Ammon's horn (tissue), 1 donor: ENCODE data around the gene SLC40A1.
"Not testable (repeated sequence)": the region's sequence is repeated elsewhere in the genome, so short reads cannot be mapped to it uniquely, and the experiment has no call there.

ENCODE experiments used
- DNase-seq: peaks from one replicate; pipeline ENCODE4 v3.0.0-alpha.2; 2016; ENCODE audit warnings: low spot score

The SLC40A1 gene, protein sequence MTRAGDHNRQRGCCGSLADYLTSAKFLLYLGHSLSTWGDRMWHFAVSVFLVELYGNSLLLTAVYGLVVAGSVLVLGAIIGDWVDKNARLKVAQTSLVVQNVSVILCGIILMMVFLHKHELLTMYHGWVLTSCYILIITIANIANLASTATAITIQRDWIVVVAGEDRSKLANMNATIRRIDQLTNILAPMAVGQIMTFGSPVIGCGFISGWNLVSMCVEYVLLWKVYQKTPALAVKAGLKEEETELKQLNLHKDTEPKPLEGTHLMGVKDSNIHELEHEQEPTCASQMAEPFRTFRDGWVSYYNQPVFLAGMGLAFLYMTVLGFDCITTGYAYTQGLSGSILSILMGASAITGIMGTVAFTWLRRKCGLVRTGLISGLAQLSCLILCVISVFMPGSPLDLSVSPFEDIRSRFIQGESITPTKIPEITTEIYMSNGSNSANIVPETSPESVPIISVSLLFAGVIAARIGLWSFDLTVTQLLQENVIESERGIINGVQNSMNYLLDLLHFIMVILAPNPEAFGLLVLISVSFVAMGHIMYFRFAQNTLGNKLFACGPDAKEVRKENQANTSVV

GRCh38 chr2:189580658-189581353, at the start of gene SLC40A1:
Gene SLC40A1 (minus strand): TSS chr2:189580786. CDS start chr2:189580460, 326 bp downstream.
- peak; percentile 70 for DNase-seq

DNA sequence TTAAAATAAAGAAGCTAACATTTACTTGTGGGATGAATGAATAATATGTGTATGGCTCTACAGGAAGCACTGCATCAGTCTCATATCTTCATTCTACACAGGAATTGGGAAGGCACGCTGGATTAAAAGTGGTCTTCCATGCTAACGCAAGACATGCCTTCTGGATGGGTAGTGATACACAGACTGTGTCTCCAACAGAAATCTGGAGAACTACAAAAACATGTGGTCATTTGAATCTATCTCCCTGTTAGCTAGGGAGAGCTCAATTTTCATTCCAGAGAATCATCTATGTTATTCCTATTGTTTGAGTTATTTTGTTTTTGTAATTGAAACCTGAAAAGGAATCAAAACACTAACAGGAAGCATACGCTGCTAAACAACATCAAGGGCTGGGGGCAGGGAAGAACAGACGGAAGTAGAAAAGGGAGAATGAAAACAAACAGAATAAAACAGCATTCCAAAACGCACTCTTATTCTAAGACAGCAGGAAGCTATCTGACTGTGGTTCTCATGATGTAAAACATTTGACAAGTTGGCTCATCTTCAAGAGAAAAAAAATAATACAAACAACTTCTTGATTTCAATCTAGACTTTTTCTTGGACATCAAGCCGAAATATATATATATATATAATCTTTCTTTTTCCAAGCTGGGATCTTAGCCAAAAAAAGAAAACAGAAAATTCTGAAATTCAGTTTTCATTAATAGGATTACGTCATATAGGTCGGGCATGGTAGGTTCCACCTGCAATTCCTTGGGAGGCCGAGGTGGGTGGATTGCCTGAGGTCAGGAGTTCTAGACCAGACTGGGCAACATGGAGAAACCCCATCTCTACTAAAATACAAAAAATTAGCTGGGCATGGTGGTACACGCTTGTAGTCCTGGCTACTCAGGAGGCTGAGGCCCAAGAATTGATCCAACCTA, 49.2 kb upstream of the SLC40A1 start:
- DNase-seq, result no peak

DNA sequence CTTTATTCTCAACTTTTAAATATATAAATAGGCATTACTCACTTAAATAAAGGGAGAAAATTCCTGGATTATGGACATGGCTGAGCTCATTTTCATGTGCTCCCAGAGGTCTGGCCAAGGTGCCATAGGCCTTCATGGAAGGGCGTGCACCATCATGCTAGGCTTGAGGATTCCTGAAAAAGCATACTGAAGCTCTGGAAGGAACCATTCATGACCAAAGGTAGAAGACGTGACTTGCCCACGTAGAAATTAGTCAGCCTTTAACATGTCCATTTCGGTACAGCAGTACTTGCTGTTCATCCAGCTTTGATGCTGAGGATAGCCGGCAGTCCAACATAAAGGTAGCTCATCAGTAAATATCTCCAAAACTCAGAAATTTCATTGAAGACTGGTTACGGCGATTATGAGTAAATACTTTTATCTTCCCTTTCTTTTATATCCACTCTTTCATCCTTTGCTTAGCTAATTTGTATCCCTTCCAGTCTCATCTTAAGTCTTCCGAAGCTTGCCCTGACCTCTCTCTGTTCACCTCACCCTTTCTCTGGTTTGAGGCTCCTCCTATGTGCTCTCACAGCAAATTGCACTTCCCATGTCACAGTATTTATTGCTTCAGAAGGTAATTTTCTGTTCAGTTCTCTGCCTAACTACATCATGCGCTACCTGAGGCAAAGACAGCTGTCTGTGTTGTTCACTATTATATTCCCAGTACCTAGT, 48.4 kb upstream of the SLC40A1 start:
- DNase-seq, result no peak

GRCh38 chr2:189627789-189628188, 47.2 kb upstream of the SLC40A1 start:
- DNase-seq, result no peak

DNA sequence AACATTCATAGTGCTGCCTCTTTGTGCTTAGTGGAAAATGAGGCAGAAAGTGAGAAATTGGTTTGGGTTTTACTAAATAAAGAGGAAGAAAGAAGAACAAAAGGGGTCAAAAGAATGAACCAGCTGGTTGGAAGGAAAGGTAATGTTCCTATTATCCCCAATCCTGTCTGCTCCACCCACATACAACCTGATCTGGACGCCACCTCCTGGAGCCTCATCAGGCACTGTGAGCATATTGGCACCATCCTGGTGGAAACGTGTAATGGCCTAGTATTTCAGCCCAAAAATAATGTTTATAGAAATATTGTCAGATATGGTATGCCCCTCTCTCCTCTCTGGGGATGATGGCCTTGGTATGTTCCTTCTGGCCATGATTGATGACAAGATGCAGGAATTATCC, 45.0 kb upstream of the SLC40A1 start:
- DNase-seq, result no peak

DNA sequence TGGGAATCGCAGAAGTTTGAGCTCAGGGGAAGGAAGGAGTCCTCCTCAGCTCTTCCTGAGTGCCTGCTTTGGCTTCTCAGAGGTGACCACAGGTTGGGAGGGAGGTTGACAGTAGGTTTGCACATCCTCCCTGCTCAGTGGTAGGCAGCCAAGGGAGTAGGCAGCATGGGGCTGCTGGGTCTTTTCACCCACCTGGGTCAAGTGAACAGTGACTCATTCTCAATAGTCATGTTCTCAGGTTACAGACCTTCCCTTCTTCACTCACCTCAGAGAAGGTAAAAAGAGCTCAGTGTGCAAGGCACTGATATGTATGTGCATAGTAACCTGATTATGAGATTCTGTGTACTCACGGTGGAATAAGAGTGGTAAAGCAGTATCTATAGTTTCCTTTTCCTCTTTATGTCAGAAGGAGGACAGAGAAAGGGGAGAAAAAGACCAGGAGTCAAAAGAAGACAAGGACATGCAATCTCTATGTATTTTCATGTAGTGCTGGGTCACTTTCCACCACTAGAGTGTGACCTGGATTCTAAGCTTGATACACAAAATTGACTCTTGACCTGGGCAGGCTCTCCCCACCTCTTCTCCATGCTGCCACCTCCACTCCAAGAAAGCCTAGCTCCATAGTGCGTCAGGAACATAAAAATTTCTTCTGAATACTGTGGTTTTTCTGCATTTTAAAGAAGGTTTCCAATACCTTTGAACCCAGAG, 44.2 kb upstream of the SLC40A1 start:
- no peak for DNase-seq

GRCh38 chr2:189623049-189623448, 42.5 kb upstream of the SLC40A1 start:
- no peak for DNase-seq

- DNase-seq, result no peak
Observed at GRCh38 chr2:189621781-189622180, 41.2 kb upstream of the SLC40A1 start.

GRCh38 chr2:189618197-189618596, 37.6 kb upstream of the SLC40A1 start:
- no peak for DNase-seq

DNA sequence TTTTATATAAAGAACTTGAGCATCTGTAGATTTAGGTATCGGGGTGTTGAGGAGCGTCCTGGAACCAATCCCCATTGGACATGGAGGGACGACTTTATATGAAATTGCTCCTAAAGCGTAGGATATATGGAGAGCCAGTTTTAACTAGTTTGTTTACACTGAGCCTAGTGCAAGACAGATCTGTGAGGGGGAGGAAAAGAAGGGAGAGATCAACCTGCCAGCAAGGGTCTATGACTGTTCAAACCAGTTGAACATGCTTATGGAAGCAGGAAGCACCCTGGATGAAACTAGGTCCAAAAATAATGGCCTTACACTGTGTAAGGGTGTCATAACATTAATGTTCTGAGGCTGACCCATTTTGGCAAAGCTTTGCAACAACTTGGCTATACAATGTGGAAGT, 34.0 kb upstream of the SLC40A1 start:
- no peak for DNase-seq

- no peak for DNase-seq
Observed at GRCh38 chr2:189613650-189614420, 33.2 kb upstream of the SLC40A1 start.

DNA sequence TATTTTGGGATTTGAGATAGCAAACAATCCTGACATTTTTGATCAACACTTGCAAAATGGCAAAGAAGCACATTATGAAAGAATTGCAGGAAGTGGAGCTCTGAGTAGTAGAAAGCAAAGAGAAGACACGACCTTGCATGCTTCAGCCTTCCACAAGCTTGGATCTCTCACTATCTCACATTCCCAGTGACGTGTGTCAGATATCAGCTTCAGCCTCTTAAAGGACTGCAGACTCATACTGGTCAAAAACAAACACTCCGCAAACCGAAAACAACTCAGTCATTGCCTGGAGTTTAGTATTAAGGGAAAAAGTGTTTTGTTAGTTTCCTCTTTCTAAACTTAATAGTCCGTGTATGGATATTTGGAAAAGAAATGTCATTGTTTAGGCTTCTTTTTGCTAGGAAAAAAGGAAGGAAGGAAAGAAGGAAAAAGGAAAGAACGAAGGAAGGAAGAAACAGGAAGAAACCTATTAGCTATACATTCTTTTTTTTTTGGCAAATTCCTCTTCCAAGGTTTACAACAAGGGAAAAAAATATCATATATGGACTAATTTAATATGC, 32.6 kb upstream of the SLC40A1 start:
- peak; percentile 7 for DNase-seq

DNA sequence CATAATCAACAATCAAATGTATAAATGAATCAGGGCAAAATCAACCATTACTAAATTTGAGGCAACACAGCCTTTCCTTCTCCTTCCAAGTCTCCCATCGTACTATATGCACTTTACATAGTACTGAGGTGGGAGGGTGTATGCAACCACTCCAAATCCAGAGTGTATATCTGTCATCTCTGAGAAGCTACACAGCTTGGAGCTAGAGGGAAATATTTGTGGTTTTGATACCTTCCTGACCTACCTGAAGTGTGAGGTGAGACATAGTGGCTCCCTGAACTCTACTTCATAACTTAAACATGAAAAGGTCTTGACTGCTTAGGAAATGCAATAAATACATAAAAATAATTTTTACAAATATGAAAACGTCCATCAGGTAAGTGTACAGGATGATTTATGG, 30.1 kb upstream of the SLC40A1 start:
- DNase-seq, result no peak

DNA sequence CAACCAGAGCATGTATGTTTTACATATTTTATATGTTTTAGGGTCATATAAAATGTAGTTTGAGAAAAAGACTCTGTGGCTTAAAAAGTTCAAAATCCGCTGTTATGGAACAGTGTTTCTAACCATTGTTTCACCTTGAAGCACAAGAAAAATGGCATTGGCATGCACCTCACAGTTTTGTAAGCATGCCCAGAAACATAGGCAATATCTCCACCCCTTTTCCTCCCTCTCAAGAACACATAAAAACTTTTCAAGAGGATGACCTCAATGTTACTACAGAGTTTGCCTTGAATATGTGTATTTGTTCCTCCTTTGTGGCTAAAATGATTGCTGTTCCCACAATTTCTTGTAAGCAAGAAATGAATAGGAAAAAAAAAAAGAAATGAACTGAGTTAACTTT, 29.3 kb upstream of the SLC40A1 start:
- DNase-seq, result no peak

DNA sequence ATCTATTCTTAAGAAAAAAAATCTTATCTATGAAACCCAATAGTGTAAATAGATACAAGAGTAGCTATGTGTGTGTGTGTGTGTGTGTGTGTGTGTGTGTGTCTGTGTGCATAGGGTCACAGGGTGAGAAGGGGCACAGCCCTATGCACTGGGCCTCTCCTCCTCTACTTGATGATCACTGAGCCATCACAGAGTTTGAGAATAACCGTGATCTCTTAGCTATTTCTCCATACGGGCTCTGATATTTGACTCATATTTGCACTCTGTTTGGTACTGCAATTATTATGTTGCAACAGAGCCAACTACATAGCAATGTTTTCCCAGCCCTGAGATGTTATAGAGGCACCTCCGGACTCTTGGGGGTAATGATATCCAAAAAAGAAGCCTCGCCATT, 28.8 kb upstream of the SLC40A1 start:
- DNase-seq, result no peak

DNA sequence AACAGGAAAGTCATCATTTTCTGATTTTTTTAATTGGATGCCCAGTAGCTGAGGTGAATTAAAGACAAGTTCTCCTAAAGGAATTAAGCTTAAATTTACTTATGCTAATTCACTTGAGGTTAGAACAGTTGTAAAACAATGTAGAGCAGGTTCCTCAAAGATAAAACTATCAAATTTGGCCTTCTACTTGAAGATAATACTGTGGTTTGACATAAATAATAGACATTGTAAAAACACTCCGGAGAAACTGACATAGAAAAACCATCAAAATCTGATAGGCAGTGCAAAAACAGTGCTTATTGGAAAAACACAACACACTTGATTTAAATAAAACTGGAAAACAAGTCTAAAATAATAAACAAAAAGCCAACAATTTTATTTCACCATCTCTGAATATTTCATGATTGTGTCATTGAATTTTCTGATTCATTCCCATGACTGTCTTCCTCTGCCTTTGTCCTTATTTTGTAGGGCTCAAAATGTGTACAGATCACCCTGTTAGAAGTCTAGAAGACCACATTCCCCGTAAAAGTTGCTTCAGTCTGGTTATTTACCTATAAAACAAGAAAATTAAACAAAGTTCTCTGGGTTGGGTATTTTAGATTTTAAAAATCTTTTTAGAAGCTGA, 28.3 kb upstream of the SLC40A1 start:
- DNase-seq, result no peak

GRCh38 chr2:189608170-189608569, 27.6 kb upstream of the SLC40A1 start:
- DNase-seq, result no peak

DNA sequence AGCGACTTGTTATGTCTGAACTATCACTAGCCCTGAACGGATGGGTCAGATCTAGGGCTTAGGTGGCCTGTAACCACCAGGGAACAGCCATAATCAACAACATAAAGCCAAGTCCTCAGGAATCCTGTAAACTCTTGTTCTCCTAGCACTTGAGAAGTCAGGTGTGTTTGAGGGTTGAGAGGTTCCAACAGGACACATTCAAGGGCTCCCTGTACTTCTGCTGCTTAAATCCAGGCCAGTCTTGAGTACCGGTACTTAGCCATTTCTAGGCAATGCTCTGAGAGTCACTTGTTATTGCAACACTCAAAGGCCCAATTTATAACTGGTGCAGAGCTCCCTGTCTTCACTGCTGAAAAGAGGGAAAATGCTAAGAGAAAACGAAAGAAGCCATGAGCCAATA, 21.6 kb upstream of the SLC40A1 start:
- no peak for DNase-seq

DNA sequence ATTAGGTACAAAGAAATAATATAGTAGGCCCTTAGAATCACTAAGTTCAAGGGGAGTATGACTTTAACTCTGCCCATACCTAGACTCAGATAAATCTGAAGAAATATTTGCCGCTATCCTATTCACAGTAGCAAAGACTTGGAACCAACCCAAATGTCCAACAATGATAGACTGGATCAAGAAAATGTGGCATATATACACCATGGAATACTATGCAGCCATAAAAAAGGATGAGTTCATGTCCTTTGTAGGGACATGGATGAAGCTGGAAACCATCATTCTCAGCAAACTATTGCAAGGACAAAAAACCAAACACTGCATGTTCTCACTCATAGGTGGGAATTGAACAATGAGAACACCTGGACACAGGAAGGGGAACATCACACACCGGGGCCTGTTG, 21.1 kb upstream of the SLC40A1 start:
- not testable (repeated sequence) for DNase-seq
